ENCODE data around the gene EFL1. TPM values are rescaled to one million over a fixed set of nuclear protein-coding genes. Genes with fewer than 3 reads are reported as not detected.

EFL1 gene
- total RNA-seq, 1 experiment from 2014 or later = 17.2 TPM

GRCh38 chr15:82184355-82184754 lies 78.2 kb downstream of the EFL1 start:
- ChIA-PET POLR2A (ENCODE audit: unreplicated experiment) (no interaction called here), CTCF (no interaction called here)
- Histone ChIP-seq H3K79me2 (ENCODE audit: low read depth) (no peaks in the 10 kb centered on the region), H3F3A (ENCODE audit: insufficient read depth, low read depth) (no peaks in the 10 kb centered on the region), H3K27ac (no peak overlapping the region), H2AFZ (no peak overlapping the region), H3K9me2 (ENCODE audit: insufficient read depth) (no peaks in the 10 kb centered on the region), H3K4me1 (replicated peaks; ENCODE audit: insufficient read depth) (no peaks in the 10 kb centered on the region), H3K4me3 (no peak overlapping the region), H3K36me3 (ENCODE audit: low read depth) (no peaks in the 10 kb centered on the region), H3K9me3 (ENCODE audit: insufficient read depth, low read depth) (no peaks in the 10 kb centered on the region), H4K20me1 (ENCODE audit: insufficient read depth) (no peaks in the 10 kb centered on the region; the same call in 1 of the 2 replicates), H3K4me2 (no peak overlapping the region), H3K27me3 (ENCODE audit: insufficient read depth, low read depth) (no peaks in the 10 kb centered on the region)
- DNase-seq = no peak
- intact Hi-C loops (cut with micrococcal nuclease; ENCODE audit: unreplicated experiment) = no loop called here
- no peak for TF ChIP-seq CTCF (conservative IDR thresholded peaks at IDR 0.05)
- no peak for TF ChIP-seq EZH2 (IDR thresholded peaks at IDR 0.05; ENCODE audit: low read depth)
- no TSS peak for BruUV-seq (replicated peaks)

- CTCF ChIA-PET = interaction anchor here (0.6 kb wide), 1 partner anchor 39 kb away, joined by 10 read pairs; no protein-coding TSS in a partner anchor
- Histone ChIP-seq H3K9me2 (ENCODE audit: insufficient read depth) (no peaks in the 10 kb centered on the region), H3K27ac (no peak overlapping the region), H3K4me1 (replicated peaks; ENCODE audit: insufficient read depth) (no peaks in the 10 kb centered on the region), H3K9me3 (ENCODE audit: insufficient read depth, low read depth) (no peaks in the 10 kb centered on the region), H4K20me1 (ENCODE audit: insufficient read depth) (no peaks in the 10 kb centered on the region; the same call in 1 of the 2 replicates), H3K4me2 (no peak overlapping the region), H3K4me3 (no peak overlapping the region), H3K79me2 (ENCODE audit: low read depth) (no peaks in the 10 kb centered on the region), H3K27me3 (ENCODE audit: insufficient read depth, low read depth) (no peaks in the 10 kb centered on the region), H2AFZ (no peak overlapping the region), H3K36me3 (ENCODE audit: low read depth) (no peaks in the 10 kb centered on the region), H3F3A (ENCODE audit: insufficient read depth, low read depth) (no peaks in the 10 kb centered on the region)
- no peak for TF ChIP-seq EZH2 (IDR thresholded peaks at IDR 0.05; ENCODE audit: low read depth)
- TF ChIP-seq CTCF (conservative IDR thresholded peaks at IDR 0.05) = no peak
- no TSS peak for BruUV-seq (replicated peaks)
- no peak for DNase-seq
- POLR2A ChIA-PET (ENCODE audit: unreplicated experiment) = no interaction called here
- intact Hi-C loops (cut with micrococcal nuclease; ENCODE audit: unreplicated experiment) = no loop called here
These were observed 79.2 kb downstream of the EFL1 start for GRCh38 chr15:82183121-82184031.

- H3K4me1 ChIP-seq (replicated peaks; ENCODE audit: insufficient read depth) = no peaks in the 10 kb centered on the region
- no peaks in the 10 kb centered on the region for H3K9me2 ChIP-seq (ENCODE audit: insufficient read depth)
- BruUV-seq (replicated peaks) = no TSS peak
- H3K27ac ChIP-seq = no peak overlapping the region
- CTCF ChIA-PET = no interaction called here
- H3K9me3 ChIP-seq (ENCODE audit: insufficient read depth, low read depth) = no peaks in the 10 kb centered on the region
- no peaks in the 10 kb centered on the region for H3K36me3 ChIP-seq (ENCODE audit: low read depth)
- DNase-seq = no peak
- POLR2A ChIA-PET (ENCODE audit: unreplicated experiment) = no interaction called here
- no peaks in the 10 kb centered on the region for H3F3A ChIP-seq (ENCODE audit: insufficient read depth, low read depth)
- no peaks in the 10 kb centered on the region; the same call in 1 of the 2 replicates for H4K20me1 ChIP-seq (ENCODE audit: insufficient read depth)
- intact Hi-C loops (cut with micrococcal nuclease; ENCODE audit: unreplicated experiment) = no loop called here
- H3K79me2 ChIP-seq (ENCODE audit: low read depth) = no peaks in the 10 kb centered on the region
- H2AFZ ChIP-seq = no peak overlapping the region
- TF ChIP-seq EZH2 (IDR thresholded peaks at IDR 0.05; ENCODE audit: low read depth) (no peak), CTCF (conservative IDR thresholded peaks at IDR 0.05) (no peak)
- no peak overlapping the region for H3K4me2 ChIP-seq
- H3K27me3 ChIP-seq (ENCODE audit: insufficient read depth, low read depth) = no peaks in the 10 kb centered on the region
- no peak overlapping the region for H3K4me3 ChIP-seq
These were observed 81.2 kb downstream of the EFL1 start for GRCh38 chr15:82181371-82181770.
